NT2/D1 (cell line): ENCODE results near the gene CRADD.

Experiments used
- SUZ12 ChIP-seq: IDR thresholded peaks from 2 replicates; pipeline ENCODE4 v1.6.1; 2011; ENCODE audit not compliant: insufficient read length, insufficient read depth; ENCODE audit errors: extremely low read depth
- YY1 ChIP-seq: IDR thresholded peaks from 2 replicates; pipeline ENCODE4 v1.6.1; 2011; ENCODE audit not compliant: insufficient read length, insufficient read depth

GRCh38 chr12:93751864-93752610, 74.9 kb downstream of the CRADD start:
- TF ChIP-seq SUZ12, result no peak
- TF ChIP-seq YY1, result no peak
